SK-N-SH (cell line): ENCODE data around the gene MLIP. TPM values are rescaled to one million over a fixed set of nuclear protein-coding genes. Genes with fewer than 3 reads are reported as not detected.

ENCODE experiments used
- CTCF ChIA-PET: fragments of 300-600, 350-600 bp; formaldehyde crosslinking; extraction: SDS; loops from one replicate; lab custom pipeline; 2021; lab: Yijun Ruan, JAX
- POLR2A ChIA-PET: fragments of 350-600 bp; sonication (Branson Sonifier 250); formaldehyde crosslinking; extraction: SDS; loops from one replicate; lab custom pipeline; 2020; ENCODE audit warnings: antibody characterized with exemption, inconsistent platforms; lab: Yijun Ruan, JAX
- DNase-seq: peaks from one replicate; pipeline ENCODE4 v3.0.0; 2012
- H2AFZ ChIP-seq: fragments of 200-600 bp; sonication (generic); 2 replicates; pipeline ENCODE4 v1.8.1; 2016; ENCODE audit warnings: antibody characterized with exemption, mild to moderate bottlenecking, low read depth
- H3F3A ChIP-seq: fragments of 200-600 bp; sonication (generic); replicated peaks from 2 replicates; pipeline ENCODE3; 2016; ENCODE audit warnings: antibody characterized with exemption, mild to moderate bottlenecking; ENCODE audit not compliant: insufficient read depth
- H3K27ac ChIP-seq, 2 experiments: fragments of 200-500 bp in 1 of 2; fragments of 200-600 bp in 1 of 2; sonication (Bioruptor generic) in 1 of 2; sonication (generic), shearing (Covaris generic) in 1 of 2; 2 replicates each; pipeline versions ENCODE4 v1.5.1 to v1.6.1; 2014 to 2016; ENCODE audit warnings: low read depth in 2 of 2, inconsistent platforms in 1 of 2, low read length in 1 of 2, mild to moderate bottlenecking in 1 of 2, mixed read lengths in 1 of 2
- H3K27me3 ChIP-seq: fragments of 200-600 bp; sonication (generic), shearing (Covaris generic); 2 replicates; pipeline ENCODE4 v1.6.1; 2016; ENCODE audit warnings: mixed run types; ENCODE audit not compliant: insufficient read depth
- H3K36me3 ChIP-seq, 2 experiments: fragments of 200-500 bp in 1 of 2; fragments of 200-600 bp in 1 of 2; sonication (Bioruptor generic) in 1 of 2; sonication (generic) in 1 of 2; replicated peaks in 1 of 2; 2 replicates each; pipeline versions ENCODE3 to v1.5.1; 2014 to 2016; ENCODE audit warnings: low read length in 1 of 2, mild to moderate bottlenecking in 1 of 2; ENCODE audit not compliant: insufficient read depth in 2 of 2, control insufficient read depth in 1 of 2
- H3K4me1 ChIP-seq, 2 experiments: fragments of 200-500 bp in 1 of 2; fragments of 200-600 bp in 1 of 2; sonication (Bioruptor generic) in 1 of 2; sonication (generic), shearing (Covaris generic) in 1 of 2; 2 replicates each; pipeline versions ENCODE4 v1.5.1 to v1.6.1; 2014 to 2016; ENCODE audit warnings: low read depth in 1 of 2, low read length in 1 of 2, mixed run types in 1 of 2; ENCODE audit not compliant: insufficient read depth in 2 of 2, control insufficient read depth in 1 of 2
- H3K4me2 ChIP-seq: fragments of 200-600 bp; sonication (generic), shearing (Covaris generic); 2 replicates; pipeline ENCODE4 v1.6.1; 2017; ENCODE audit warnings: mixed run types
- H3K4me3 ChIP-seq, 2 experiments: fragments of 200-500 bp in 1 of 2; fragments of 200-600 bp in 1 of 2; sonication (Bioruptor generic) in 1 of 2; sonication (generic), shearing (Covaris generic) in 1 of 2; 2 replicates each; pipeline versions ENCODE4 v1.5.1 to v1.8.1; 2014 to 2016; ENCODE audit warnings: low read depth in 2 of 2, inconsistent platforms in 1 of 2, low read length in 1 of 2, mild to moderate bottlenecking in 1 of 2, mixed read lengths in 1 of 2, moderate library complexity in 1 of 2
- H3K79me2 ChIP-seq: fragments of 200-600 bp; sonication (generic); 2 replicates; pipeline ENCODE4 v1.8.1; 2017; ENCODE audit warnings: mild to moderate bottlenecking; ENCODE audit not compliant: insufficient read depth
- H3K9ac ChIP-seq: fragments of 200-600 bp; sonication (generic); 2 replicates; pipeline ENCODE4 v1.6.1; 2017; ENCODE audit warnings: mixed run types
- H3K9me2 ChIP-seq: fragments of 200-600 bp; sonication (generic); 2 replicates; pipeline ENCODE4 v1.6.1; 2017; ENCODE audit warnings: mixed run types
- H3K9me3 ChIP-seq: fragments of 200-600 bp; sonication (generic); 2 replicates; pipeline ENCODE4 v1.6.1; 2017; ENCODE audit warnings: mixed run types, mild to moderate bottlenecking, moderate library complexity
- H4K20me1 ChIP-seq: fragments of 200-600 bp; sonication (generic); 2 replicates; pipeline ENCODE4 v1.6.1; 2017; ENCODE audit warnings: mild to moderate bottlenecking, mixed run types; ENCODE audit not compliant: insufficient read depth
- CHD2 ChIP-seq: fragments of 150-350 bp; IDR thresholded peaks from 2 replicates; pipeline ENCODE4 v1.6.1; 2018; ENCODE audit warnings: low read length; ENCODE audit not compliant: partially characterized antibody
- EZH2phosphoT487 ChIP-seq: fragments of 200-600 bp; sonication (generic); IDR thresholded peaks from 2 replicates; pipeline ENCODE4 v1.6.1; 2017; ENCODE audit warnings: low read depth, mixed run types, mild to moderate bottlenecking, antibody characterized with exemption, moderate library complexity, borderline replicate concordance
- FOXJ3 ChIP-seq: sonication (generic); formaldehyde crosslinking; IDR thresholded peaks from 2 replicates; pipeline ENCODE4 v1.5.1; 2020; ENCODE audit warnings: mild to moderate bottlenecking, missing genetic modification reagents
- GABPA ChIP-seq: IDR thresholded peaks from 2 replicates; pipeline ENCODE4 v1.4.0; 2012; ENCODE audit warnings: low read depth, mild to moderate bottlenecking
- GATA2 ChIP-seq: sonication (generic); formaldehyde crosslinking; IDR thresholded peaks from 2 replicates; pipeline ENCODE4 v1.5.0; 2020; ENCODE audit warnings: mild to moderate bottlenecking, missing genetic modification reagents
- MAX ChIP-seq: IDR thresholded peaks from 2 replicates; pipeline ENCODE4 v1.4.0; 2012; ENCODE audit warnings: low read depth
- MEF2A ChIP-seq: IDR thresholded peaks from 2 replicates; pipeline ENCODE4 v1.4.0; 2012; ENCODE audit warnings: low read depth, borderline replicate concordance
- NRF1 ChIP-seq: IDR thresholded peaks from 2 replicates; pipeline ENCODE4 v1.6.1; 2012; ENCODE audit warnings: low read depth, mild to moderate bottlenecking, low read length
- RCOR1 ChIP-seq: fragments of 150-350 bp; IDR thresholded peaks from 2 replicates; pipeline ENCODE4 v1.6.1; 2017; ENCODE audit warnings: antibody characterized with exemption, low read length
- RXRA ChIP-seq: IDR thresholded peaks from 2 replicates; pipeline ENCODE4 v1.4.0; 2012; ENCODE audit warnings: low read depth, mild to moderate bottlenecking, borderline replicate concordance
- SIN3A ChIP-seq: IDR thresholded peaks from 2 replicates; pipeline ENCODE4 v1.6.1; 2012; ENCODE audit warnings: low read depth, mild to moderate bottlenecking, low read length, moderate library complexity, borderline replicate concordance
- TAF1 ChIP-seq: IDR thresholded peaks from 2 replicates; pipeline ENCODE4 v1.6.1; 2012; ENCODE audit warnings: low read depth, mild to moderate bottlenecking, low read length, moderate library complexity, borderline replicate concordance
- TCF12 ChIP-seq: IDR thresholded peaks from 2 replicates; pipeline ENCODE4 v1.4.0; 2012
- USF1 ChIP-seq: IDR thresholded peaks from 2 replicates; pipeline ENCODE4 v1.4.0; 2012; ENCODE audit warnings: low read depth, borderline replicate concordance
- USF2 ChIP-seq: fragments of 150-350 bp; IDR thresholded peaks from 2 replicates; pipeline ENCODE4 v1.6.1; 2017; ENCODE audit warnings: antibody characterized with exemption, low read length, low read depth, borderline replicate concordance
- WGBS: methylation state at CpG from one replicate; pipeline ENCODE4 v1.1.6; 2017; ENCODE audit warnings: low lambda C conversion rate; 5-methylcytosine and 5-hydroxymethylcytosine counted together
- polyA plus RNA-seq, 3 experiments: library from polyadenylated mRNA; depleted of rRNA; stranded (reverse); fragments of >200 nt; gene quantifications; 2 replicates each; pipeline ENCODE4 v1.2.3, GENCODE V29; 2012

MLIP gene
- polyA plus RNA-seq, 1 of the 3 experiments (the other 2 are of a cell fraction) = not detected

- Histone ChIP-seq H4K20me1 (no peaks in the 10 kb centered on the region), H3K36me3 (no peaks in the 10 kb centered on the region), H3K79me2 (no peaks in the 10 kb centered on the region), H3K9ac (no peak overlapping the region), H3K4me1 (no peaks in the 10 kb centered on the region), H3K4me3 (no peak overlapping the region), H3F3A (peaks cover 14% of the 10 kb centered on the region), H3K9me2 (no peaks in the 10 kb centered on the region), H3K27ac (peak overlapping the region in 1 of 2 experiments; percentile 34; a peak in 1 of 4 replicates), H3K4me2 (no peak overlapping the region), H3K27me3 (no peaks in the 10 kb centered on the region), H2AFZ (no peak overlapping the region), H3K9me3 (no peaks in the 10 kb centered on the region)
- no peak for DNase-seq
- POLR2A ChIA-PET = no interaction called here
- no peak for TF ChIP-seq SIN3A
- TF ChIP-seq USF2 = no peak
- no peak for TF ChIP-seq RCOR1
- TF ChIP-seq EZH2phosphoT487 = no peak
- no peak for TF ChIP-seq RXRA
- no peak for TF ChIP-seq CHD2
- TF ChIP-seq TAF1 = no peak
- TF ChIP-seq NRF1 = no peak
- TF ChIP-seq MEF2A = no peak
- no peak for TF ChIP-seq USF1
- no peak for TF ChIP-seq GATA2 (CRISPR knock-in tag)
- no peak for TF ChIP-seq GABPA
- CTCF ChIA-PET = no interaction called here
These were observed 190.5 kb downstream of the MLIP start for GRCh38 chr6:54301770-54302169.

GRCh38 chr6:54307439-54307910 is 196.2 kb downstream of the MLIP start:
- Histone ChIP-seq H3K4me1 (no peaks in the 10 kb centered on the region), H3K27ac (no peak overlapping the region), H2AFZ (no peak overlapping the region), H3K9me2 (no peaks in the 10 kb centered on the region), H4K20me1 (no peaks in the 10 kb centered on the region), H3K9me3 (no peaks in the 10 kb centered on the region), H3F3A (no peaks in the 10 kb centered on the region), H3K79me2 (no peaks in the 10 kb centered on the region), H3K9ac (no peak overlapping the region), H3K36me3 (no peaks in the 10 kb centered on the region), H3K4me3 (no peak overlapping the region), H3K27me3 (no peaks in the 10 kb centered on the region), H3K4me2 (no peak overlapping the region)
- TF ChIP-seq EZH2phosphoT487 (no peak), GABPA (no peak), FOXJ3 (CRISPR knock-in tag) (no peak), GATA2 (CRISPR knock-in tag) (no peak), MAX (no peak), TCF12 (no peak)
- CTCF ChIA-PET = no interaction called here
- no peak for DNase-seq
- POLR2A ChIA-PET = no interaction called here
- WGBS = 16% methylated on average over 2 of the region's 2 CpGs
